SK-N-SH treated with all-trans-retinoic acid at 6 μM for 48 hours (cell line): Measurements from ENCODE around the gene ABCD1.
A peak's percentile ranks its signal among the peaks of the same experiment; 100 is the strongest.
"Not testable (repeated sequence)": the region's sequence is repeated elsewhere in the genome, so short reads cannot be mapped to it uniquely, and the experiment has no call there.

Experiments used
- ATAC-seq: fragments of 200-7000 bp; cut with Tn5 transposase; 3 replicates; pipeline ENCODE4 v1.9.1; 2020; ENCODE audit warnings: mild to moderate bottlenecking, moderate library complexity
- ARNTL ChIP-seq: fragments of 450-650 bp; formaldehyde crosslinking; IDR thresholded peaks from 2 replicates; pipeline ENCODE4 v1.5.0; 2020; ENCODE audit warnings: low read depth, mild to moderate bottlenecking, moderate library complexity, borderline replicate concordance
- BACH2 ChIP-seq: fragments of 250-450 bp; sonication (Bioruptor Pico); IDR thresholded peaks from 2 replicates; pipeline ENCODE4 v1.9.0; 2021; ENCODE audit warnings: mild to moderate bottlenecking, borderline replicate concordance
- CREB5 ChIP-seq: fragments of 250-450 bp; sonication (Bioruptor Pico); IDR thresholded peaks from 2 replicates; pipeline ENCODE4 v1.5.1; 2020; ENCODE audit warnings: low read depth, mild to moderate bottlenecking, moderate library complexity
- CSDC2 ChIP-seq: fragments of 250-450 bp; sonication (Bioruptor Pico); IDR thresholded peaks from 2 replicates; pipeline ENCODE4 v1.5.0; 2020; ENCODE audit warnings: mild to moderate bottlenecking, moderate library complexity
- CSRNP3 ChIP-seq: fragments of 250-450 bp; sonication (Bioruptor Pico); IDR thresholded peaks from 2 replicates; pipeline ENCODE4 v1.5.1; 2021; ENCODE audit warnings: mild to moderate bottlenecking, moderate library complexity
- ESRRG ChIP-seq: fragments of 250-450 bp; sonication (Bioruptor Pico); IDR thresholded peaks from 2 replicates; pipeline ENCODE4 v1.6.1; 2021; ENCODE audit warnings: mild to moderate bottlenecking
- ISL1 ChIP-seq: fragments of 250-450 bp; sonication (Bioruptor Pico); IDR thresholded peaks from 2 replicates; pipeline ENCODE4 v2.1.2; 2022; ENCODE audit warnings: mild to moderate bottlenecking, moderate library complexity
- OSR1 ChIP-seq: fragments of 250-450 bp; sonication (Bioruptor Pico); IDR thresholded peaks from 2 replicates; pipeline ENCODE4 v1.8.0; 2022; ENCODE audit warnings: moderate library complexity, mild to moderate bottlenecking, inconsistent platforms
- PPARA ChIP-seq: fragments of 250-450 bp; sonication (Bioruptor Pico); IDR thresholded peaks from 2 replicates; pipeline ENCODE4 v1.5.0; 2020; ENCODE audit warnings: mild to moderate bottlenecking, borderline replicate concordance
- RARB ChIP-seq: fragments of 250-450 bp; sonication (Bioruptor Pico); IDR thresholded peaks from 2 replicates; pipeline ENCODE4 v1.8.0; 2021; ENCODE audit warnings: mild to moderate bottlenecking, moderate library complexity
- SNAI2 ChIP-seq: fragments of 250-450 bp; sonication (Bioruptor Pico); IDR thresholded peaks from 2 replicates; pipeline ENCODE4 v1.5.0; 2020; ENCODE audit warnings: mild to moderate bottlenecking, moderate library complexity
- TCF4 ChIP-seq: fragments of 250-450 bp; sonication (Bioruptor Pico); IDR thresholded peaks from 2 replicates; pipeline ENCODE4 v1.8.0; 2021; ENCODE audit warnings: mild to moderate bottlenecking, moderate library complexity, borderline replicate concordance
- TOX ChIP-seq: fragments of 250-450 bp; sonication (Bioruptor Pico); IDR thresholded peaks from 2 replicates; pipeline ENCODE4 v1.8.0; 2021; ENCODE audit warnings: mild to moderate bottlenecking, moderate library complexity, borderline replicate concordance
- ZC3H10 ChIP-seq: fragments of 250-450 bp; sonication (Bioruptor Pico); IDR thresholded peaks from 2 replicates; pipeline ENCODE4 v1.5.1; 2021; ENCODE audit warnings: mild to moderate bottlenecking, moderate library complexity
- ZFP3 ChIP-seq: fragments of 250-450 bp; sonication (Bioruptor Pico); IDR thresholded peaks from 2 replicates; pipeline ENCODE4 v1.5.0; 2020; ENCODE audit warnings: mild to moderate bottlenecking, moderate library complexity
- ZFP30 ChIP-seq: fragments of 450-650 bp; formaldehyde crosslinking; IDR thresholded peaks from 2 replicates; pipeline ENCODE4 v1.5.0; 2022; ENCODE audit warnings: mild to moderate bottlenecking, moderate library complexity
- ZNF565 ChIP-seq: fragments of 450-650 bp; formaldehyde crosslinking; conservative IDR thresholded peaks from 2 replicates; pipeline ENCODE4 v1.5.0; 2020; ENCODE audit warnings: low read depth, mild to moderate bottlenecking, moderate library complexity
- ZNF70 ChIP-seq: fragments of 450-650 bp; formaldehyde crosslinking; IDR thresholded peaks from 2 replicates; pipeline ENCODE4 v1.5.0; 2020; ENCODE audit warnings: mild to moderate bottlenecking, moderate library complexity
- TF ChIP-seq, protein P1 (sequence below): fragments of 250-450 bp; sonication (Bioruptor Pico); IDR thresholded peaks from 2 replicates; pipeline ENCODE4 v1.8.0; 2020; ENCODE audit warnings: mild to moderate bottlenecking, moderate library complexity, borderline replicate concordance
- TF ChIP-seq, protein P2 (sequence below): fragments of 250-450 bp; sonication (Bioruptor Pico); IDR thresholded peaks from 2 replicates; pipeline ENCODE4 v1.8.0; 2021; ENCODE audit warnings: low read depth, mild to moderate bottlenecking, moderate library complexity, borderline replicate concordance

ABCD1 gene

DNA sequence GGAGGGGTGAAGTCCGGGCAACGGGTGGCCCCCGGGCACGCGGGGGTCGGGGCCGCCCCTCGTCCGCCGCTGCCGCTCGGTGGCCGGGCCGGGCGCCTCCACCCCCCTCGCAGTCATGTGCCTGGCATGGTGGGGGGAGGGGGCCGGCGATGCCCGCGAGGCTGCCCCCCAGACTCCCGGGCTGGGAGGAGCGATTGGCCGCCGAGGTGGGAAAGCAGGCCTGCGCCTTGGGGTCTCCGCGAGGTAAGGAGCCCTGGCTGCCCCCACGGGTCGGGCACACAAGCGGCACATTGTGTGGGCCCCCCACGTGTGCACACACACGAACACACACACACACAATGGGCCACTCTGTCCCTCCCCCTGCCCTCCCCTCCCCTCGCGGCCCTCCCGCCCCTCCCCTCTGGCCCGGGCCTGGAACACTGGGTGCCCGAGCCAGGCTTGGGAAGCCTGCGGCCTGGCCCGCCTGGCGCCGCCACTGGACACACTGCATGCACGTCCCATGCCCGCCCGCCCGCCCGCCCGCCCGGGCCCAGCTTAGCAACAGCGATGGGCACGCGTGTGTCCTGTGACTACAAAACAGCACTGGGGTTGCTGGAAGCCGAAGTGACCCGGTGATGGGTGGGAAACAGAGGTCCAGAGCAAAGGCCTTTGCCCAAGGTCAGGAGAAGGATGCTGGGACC, 35.6 kb upstream of the ABCD1 start:
- TF ChIP-seq ESRRG (CRISPR knock-in tag), result no peak
- ATAC-seq, result peak; percentile 48

GRCh38 chrX:153689654-153690465, 34.8 kb upstream of the ABCD1 start:
- peak; percentile 34 for ATAC-seq
- TF ChIP-seq ZC3H10 (CRISPR knock-in tag) (no peak), ISL1 (CRISPR knock-in tag) (no peak), BACH2 (CRISPR knock-in tag) (no peak), TCF4 (no peak), ZFP3 (no peak), CREB5 (CRISPR knock-in tag) (no peak), OSR1 (CRISPR knock-in tag) (no peak), TOX (CRISPR knock-in tag) (no peak), ESRRG (CRISPR knock-in tag) (no peak), CSDC2 (CRISPR knock-in tag) (no peak), ARNTL (CRISPR knock-in tag) (no peak), CSRNP3 (CRISPR knock-in tag) (no peak)
- TF ChIP-seq, protein P1, sequence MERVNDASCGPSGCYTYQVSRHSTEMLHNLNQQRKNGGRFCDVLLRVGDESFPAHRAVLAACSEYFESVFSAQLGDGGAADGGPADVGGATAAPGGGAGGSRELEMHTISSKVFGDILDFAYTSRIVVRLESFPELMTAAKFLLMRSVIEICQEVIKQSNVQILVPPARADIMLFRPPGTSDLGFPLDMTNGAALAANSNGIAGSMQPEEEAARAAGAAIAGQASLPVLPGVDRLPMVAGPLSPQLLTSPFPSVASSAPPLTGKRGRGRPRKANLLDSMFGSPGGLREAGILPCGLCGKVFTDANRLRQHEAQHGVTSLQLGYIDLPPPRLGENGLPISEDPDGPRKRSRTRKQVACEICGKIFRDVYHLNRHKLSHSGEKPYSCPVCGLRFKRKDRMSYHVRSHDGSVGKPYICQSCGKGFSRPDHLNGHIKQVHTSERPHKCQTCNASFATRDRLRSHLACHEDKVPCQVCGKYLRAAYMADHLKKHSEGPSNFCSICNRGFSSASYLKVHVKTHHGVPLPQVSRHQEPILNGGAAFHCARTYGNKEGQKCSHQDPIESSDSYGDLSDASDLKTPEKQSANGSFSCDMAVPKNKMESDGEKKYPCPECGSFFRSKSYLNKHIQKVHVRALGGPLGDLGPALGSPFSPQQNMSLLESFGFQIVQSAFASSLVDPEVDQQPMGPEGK (CRISPR knock-in tag), result no peak
- TF ChIP-seq, protein P2, sequence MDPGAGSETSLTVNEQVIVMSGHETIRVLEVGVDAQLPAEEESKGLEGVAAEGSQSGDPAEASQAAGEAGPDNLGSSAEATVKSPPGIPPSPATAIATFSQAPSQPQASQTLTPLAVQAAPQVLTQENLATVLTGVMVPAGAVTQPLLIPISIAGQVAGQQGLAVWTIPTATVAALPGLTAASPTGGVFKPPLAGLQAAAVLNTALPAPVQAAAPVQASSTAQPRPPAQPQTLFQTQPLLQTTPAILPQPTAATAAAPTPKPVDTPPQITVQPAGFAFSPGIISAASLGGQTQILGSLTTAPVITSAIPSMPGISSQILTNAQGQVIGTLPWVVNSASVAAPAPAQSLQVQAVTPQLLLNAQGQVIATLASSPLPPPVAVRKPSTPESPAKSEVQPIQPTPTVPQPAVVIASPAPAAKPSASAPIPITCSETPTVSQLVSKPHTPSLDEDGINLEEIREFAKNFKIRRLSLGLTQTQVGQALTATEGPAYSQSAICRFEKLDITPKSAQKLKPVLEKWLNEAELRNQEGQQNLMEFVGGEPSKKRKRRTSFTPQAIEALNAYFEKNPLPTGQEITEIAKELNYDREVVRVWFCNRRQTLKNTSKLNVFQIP, result no peak
- TF ChIP-seq, all 23 proteins: peak for 0

DNA sequence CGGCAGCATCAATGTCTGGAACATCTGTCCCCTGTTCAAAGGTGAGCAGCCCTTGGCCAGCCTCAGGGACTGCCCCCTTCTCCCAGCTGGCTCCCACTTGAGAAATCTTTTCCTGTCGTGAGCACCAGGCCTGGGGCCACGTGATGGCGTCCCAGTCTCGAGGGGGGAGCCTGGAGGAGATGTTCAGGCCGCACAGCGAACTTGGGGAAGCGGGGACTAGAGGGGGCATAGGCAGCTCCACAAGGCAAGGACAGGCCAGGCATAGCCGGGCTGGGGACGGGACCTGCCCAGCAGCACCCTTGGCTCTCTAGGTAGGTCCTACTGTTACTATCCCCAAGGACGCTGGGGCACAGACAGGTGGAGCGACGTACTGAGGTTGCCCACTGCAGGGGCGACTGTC, 34.2 kb upstream of the ABCD1 start:
- no peak for ATAC-seq
- TF ChIP-seq ZFP30 (no peak), CSDC2 (CRISPR knock-in tag) (no peak), CREB5 (CRISPR knock-in tag) (no peak), ARNTL (CRISPR knock-in tag) (no peak), ZFP3 (no peak), ZNF70 (CRISPR knock-in tag) (no peak), TCF4 (no peak), RARB (CRISPR knock-in tag) (no peak), PPARA (CRISPR knock-in tag) (no peak), ZNF565 (CRISPR knock-in tag) (no peak), TOX (CRISPR knock-in tag) (no peak), OSR1 (CRISPR knock-in tag) (no peak), ISL1 (CRISPR knock-in tag) (no peak), SNAI2 (no peak)
- TF ChIP-seq, all 23 proteins: peak for 0

- ATAC-seq, result not testable (repeated sequence)
Measured at GRCh38 chrX:153691032-153691827, 33.4 kb upstream of the ABCD1 start.
